HUES48 (cell line): ENCODE measurements around the gene PSMF1.

Experiments
- H3K27ac ChIP-seq: one replicate; pipeline ENCODE4 v1.7.0; 2013; ENCODE audit warnings: low read depth, low read length, inconsistent platforms
- H3K27me3 ChIP-seq: 2 replicates; pipeline ENCODE4 v1.6.1; 2013; ENCODE audit warnings: mild to moderate bottlenecking, low read length; ENCODE audit not compliant: control insufficient read depth, insufficient read depth
- H3K36me3 ChIP-seq: 2 replicates; pipeline ENCODE4 v1.6.1; 2013; ENCODE audit warnings: low read length; ENCODE audit not compliant: control insufficient read depth, insufficient read depth
- H3K4me1 ChIP-seq: 2 replicates; pipeline ENCODE4 v1.6.1; 2013; ENCODE audit warnings: mild to moderate bottlenecking, low read length; ENCODE audit not compliant: control insufficient read depth, insufficient read depth
- H3K4me3 ChIP-seq: 2 replicates; pipeline ENCODE4 v1.5.1; 2013; ENCODE audit warnings: mild to moderate bottlenecking, low read depth, low read length
- H3K9ac ChIP-seq: 2 replicates; pipeline ENCODE4 v1.6.1; 2013; ENCODE audit warnings: mild to moderate bottlenecking, low read depth, low read length, moderate library complexity
- H3K9me3 ChIP-seq: 2 replicates; pipeline ENCODE4 v1.6.1; 2013; ENCODE audit warnings: low read length; ENCODE audit not compliant: control insufficient read depth, insufficient read depth

PSMF1 gene

DNA sequence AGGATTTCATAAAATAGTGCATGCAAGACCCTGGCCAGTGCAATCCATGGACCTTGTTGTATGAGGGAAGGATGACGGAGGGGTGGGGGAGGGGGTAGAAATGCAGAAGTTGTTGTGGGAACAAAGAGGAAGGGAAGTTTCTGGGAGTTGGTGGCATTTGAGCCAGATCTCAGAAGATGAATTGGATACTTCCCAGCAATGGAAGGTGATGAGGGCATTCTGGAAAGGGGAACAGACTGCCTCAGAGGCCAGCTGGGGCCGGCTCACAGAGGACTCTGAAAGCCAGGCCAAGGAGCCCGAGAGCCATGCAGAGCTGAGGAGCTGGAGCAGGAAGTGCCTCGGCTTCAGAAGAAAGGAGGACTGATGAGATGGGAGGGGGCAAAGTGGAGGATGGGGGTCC is 63.7 kb downstream of the PSMF1 start:
- H3K9ac ChIP-seq: no peak overlapping the region
- H3K4me3 ChIP-seq: no peak overlapping the region
- H3K27me3 ChIP-seq: peaks cover 43% of the 10 kb centered on the region
- no peaks in the 10 kb centered on the region for H3K36me3 ChIP-seq
- H3K27ac ChIP-seq: no peak overlapping the region
- H3K9me3 ChIP-seq: no peaks in the 10 kb centered on the region
- H3K4me1 ChIP-seq: peaks cover 15% of the 10 kb centered on the region

DNA sequence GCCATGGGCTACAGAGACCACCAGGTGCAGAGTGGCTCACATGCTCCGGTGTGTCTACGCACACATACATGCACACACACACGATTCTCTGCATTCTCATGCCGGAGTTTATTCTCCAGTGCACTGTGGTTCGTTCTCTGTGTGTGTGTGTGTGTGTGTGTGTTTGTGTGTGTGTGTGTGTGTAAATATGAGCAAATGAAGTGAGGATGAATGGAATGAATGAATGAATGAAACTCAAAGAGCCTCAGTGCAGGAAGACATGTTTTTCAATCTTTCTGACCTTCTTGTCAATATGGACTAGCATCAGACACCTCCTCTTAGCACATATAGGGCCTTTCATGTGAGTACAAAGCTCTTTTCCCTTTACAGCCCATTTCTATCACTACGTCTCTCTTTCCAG is 64.8 kb downstream of the PSMF1 start:
- Histone ChIP-seq H3K27ac (no peak overlapping the region), H3K9ac (no peak overlapping the region), H3K4me1 (peaks cover 24% of the 10 kb centered on the region), H3K4me3 (no peak overlapping the region), H3K36me3 (no peaks in the 10 kb centered on the region), H3K9me3 (no peaks in the 10 kb centered on the region), H3K27me3 (peaks cover 48% of the 10 kb centered on the region)

DNA sequence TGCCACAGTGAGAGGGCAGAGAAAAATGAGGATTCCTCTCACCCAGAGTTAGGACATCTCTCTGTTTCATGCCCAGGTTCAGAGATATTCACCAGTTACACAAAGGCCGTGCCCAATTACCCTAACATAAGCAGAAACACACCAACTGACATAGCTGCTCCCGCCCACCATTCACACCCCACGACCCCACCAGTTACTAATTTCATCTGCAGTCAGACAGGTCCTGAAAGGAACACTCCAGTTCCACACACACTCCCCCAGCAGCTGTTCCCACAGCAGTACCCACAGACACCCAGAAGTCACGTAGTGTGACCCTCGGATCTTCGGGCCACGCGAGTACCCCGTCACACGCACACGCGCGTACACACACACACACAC is 65.8 kb downstream of the PSMF1 start:
- Histone ChIP-seq H3K9me3 (no peaks in the 10 kb centered on the region), H3K9ac (no peak overlapping the region), H3K27ac (no peak overlapping the region), H3K4me3 (peak overlapping the region; percentile 60; the same call in 1 of the 2 replicates), H3K4me1 (peaks cover 24% of the 10 kb centered on the region), H3K27me3 (peaks cover 48% of the 10 kb centered on the region), H3K36me3 (no peaks in the 10 kb centered on the region)

DNA sequence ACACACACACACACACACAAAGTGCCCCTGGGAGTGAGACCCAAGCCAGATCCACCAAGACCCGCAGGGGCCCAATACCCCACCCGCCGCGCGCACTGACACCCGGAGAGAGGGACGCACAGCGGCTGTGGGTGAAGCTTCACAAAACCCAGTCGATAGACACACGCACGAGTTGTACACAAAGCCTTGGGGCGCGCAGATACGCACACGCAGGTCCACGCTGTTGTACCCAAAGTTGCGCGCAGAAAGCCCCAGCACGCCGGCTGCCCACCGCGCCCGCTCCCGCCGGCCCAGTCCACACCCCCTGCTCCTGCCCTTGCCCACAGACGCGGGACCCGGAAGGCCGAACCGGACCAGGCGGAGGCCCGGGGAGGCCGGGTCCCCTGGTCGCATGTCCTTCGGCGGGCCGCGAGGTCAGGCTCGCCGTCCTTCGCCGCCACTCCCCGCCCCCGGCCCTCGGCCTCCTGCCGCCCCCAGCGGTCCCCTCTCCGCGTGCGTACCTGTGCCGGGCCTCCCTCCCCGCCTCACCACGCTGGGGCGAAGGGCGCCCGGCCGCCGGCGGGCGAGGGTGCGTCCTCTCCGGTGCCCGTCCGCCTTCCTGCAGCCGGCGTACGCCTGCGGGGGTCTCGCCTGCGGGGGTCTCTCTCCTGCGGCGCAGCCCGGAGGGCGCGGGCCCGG is 66.4 kb downstream of the PSMF1 start, which contains the start of gene TMEM74B:
TMEM74B (minus strand) TSS at position 344 of the 678 bp plus-strand sequence. CDS start 1,180 bp downstream, outside the sequence.
- H3K4me3 ChIP-seq: peak within 1 kb of the TSS; percentile 60
- H3K9me3 ChIP-seq: no peaks in the 10 kb centered on the region
- H3K27me3 ChIP-seq: peaks cover 48% of the 10 kb centered on the region
- H3K4me1 ChIP-seq: peaks cover 24% of the 10 kb centered on the region
- no peak within 1 kb of the TSS for H3K9ac ChIP-seq
- H3K27ac ChIP-seq: no peak within 1 kb of the TSS
- no peaks in the 10 kb centered on the region for H3K36me3 ChIP-seq

DNA sequence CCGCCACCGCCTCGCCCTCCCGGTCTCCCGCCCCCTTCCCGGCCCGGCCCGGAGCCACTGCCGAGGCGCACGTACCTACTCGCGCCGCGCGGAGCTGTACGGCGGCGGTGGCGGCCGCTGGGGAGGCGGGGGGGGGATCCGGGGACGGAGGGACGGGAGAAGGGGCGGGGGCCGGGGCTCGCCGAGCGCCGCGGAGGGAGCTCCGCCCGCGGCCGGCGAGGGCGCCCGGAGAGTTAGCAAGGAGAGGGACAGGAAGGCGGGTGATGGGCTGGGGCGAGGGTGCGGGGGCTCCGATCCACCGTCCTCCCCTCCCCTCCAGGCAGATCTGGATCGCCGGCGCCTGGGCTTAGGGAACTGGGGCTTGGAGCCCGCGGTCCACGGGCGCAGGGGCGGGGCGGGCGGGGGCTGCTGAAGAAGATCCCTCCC is 66.9 kb downstream of the PSMF1 start:
- H3K9ac ChIP-seq: no peak overlapping the region
- no peaks in the 10 kb centered on the region for H3K36me3 ChIP-seq
- H3K9me3 ChIP-seq: no peaks in the 10 kb centered on the region
- H3K27ac ChIP-seq: no peak overlapping the region
- H3K27me3 ChIP-seq: peaks cover 48% of the 10 kb centered on the region
- peak overlapping the region; percentile 60; the same call in 1 of the 2 replicates for H3K4me3 ChIP-seq
- peaks cover 24% of the 10 kb centered on the region for H3K4me1 ChIP-seq

DNA sequence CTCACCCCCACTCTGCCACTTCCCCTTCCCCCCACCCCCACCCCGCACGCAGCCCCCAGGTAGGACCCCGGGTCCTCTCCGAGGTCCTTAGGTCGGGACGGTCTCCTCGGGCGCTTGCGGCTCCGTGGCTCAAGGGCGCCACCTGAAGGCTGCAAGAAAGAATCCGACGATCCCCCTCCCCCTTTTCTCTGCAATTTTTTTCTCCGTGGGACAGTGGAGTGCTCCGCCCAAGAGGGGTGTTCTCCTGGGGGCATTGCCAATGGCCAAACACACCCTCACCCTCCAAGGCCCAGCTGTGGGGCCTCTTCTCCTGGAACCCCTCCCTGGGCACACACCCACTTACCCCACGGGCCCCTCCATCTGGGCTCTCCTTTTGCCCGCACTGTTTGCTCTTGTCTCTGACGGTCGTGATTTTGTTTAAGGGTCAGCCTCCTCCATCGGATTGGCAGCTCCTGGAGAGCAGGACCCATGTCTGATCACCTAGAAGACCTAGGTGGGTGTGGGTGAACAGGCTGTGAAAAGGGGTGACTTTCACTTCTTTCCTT is 67.5 kb downstream of the PSMF1 start:
- Histone ChIP-seq H3K9me3 (no peaks in the 10 kb centered on the region), H3K36me3 (no peaks in the 10 kb centered on the region), H3K27me3 (peaks cover 48% of the 10 kb centered on the region), H3K4me3 (peak overlapping the region; percentile 60; the same call in 1 of the 2 replicates), H3K4me1 (peaks cover 24% of the 10 kb centered on the region), H3K9ac (no peak overlapping the region), H3K27ac (no peak overlapping the region)

DNA sequence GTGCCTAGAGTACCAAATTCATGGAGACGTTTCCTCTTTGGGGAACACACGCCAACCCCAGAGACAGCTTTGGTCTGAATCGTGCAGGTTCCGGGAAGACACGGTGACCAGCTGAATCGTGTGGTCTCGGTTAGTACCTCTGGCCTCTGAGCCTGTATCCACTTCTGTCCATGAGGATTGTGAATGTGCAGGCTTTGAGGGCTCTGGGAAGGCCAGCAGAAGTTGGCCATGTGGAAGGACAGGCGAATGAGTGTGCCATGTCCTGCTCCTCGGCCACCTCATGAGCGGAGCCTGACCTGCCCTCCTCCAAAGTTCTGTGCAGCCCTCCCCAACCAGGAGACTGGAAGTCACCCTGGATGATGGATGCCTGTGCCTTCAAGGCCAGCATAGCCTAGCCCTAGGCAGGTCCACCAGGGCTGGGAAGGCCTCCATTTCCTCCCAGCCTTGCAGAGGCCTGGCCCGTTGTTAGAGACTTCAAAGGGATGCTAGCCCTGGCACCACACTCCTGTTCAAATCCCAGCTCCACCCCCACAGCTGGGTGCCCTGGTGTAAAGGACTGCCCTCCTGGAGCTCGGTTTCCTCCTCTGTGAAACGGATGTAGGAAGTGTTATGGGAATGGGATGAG is 68.1 kb downstream of the PSMF1 start:
- Histone ChIP-seq H3K27ac (peak overlapping the region; percentile 64), H3K4me3 (no peak overlapping the region), H3K27me3 (peaks cover 48% of the 10 kb centered on the region), H3K4me1 (peaks cover 24% of the 10 kb centered on the region), H3K9ac (no peak overlapping the region), H3K9me3 (no peaks in the 10 kb centered on the region), H3K36me3 (no peaks in the 10 kb centered on the region)

DNA sequence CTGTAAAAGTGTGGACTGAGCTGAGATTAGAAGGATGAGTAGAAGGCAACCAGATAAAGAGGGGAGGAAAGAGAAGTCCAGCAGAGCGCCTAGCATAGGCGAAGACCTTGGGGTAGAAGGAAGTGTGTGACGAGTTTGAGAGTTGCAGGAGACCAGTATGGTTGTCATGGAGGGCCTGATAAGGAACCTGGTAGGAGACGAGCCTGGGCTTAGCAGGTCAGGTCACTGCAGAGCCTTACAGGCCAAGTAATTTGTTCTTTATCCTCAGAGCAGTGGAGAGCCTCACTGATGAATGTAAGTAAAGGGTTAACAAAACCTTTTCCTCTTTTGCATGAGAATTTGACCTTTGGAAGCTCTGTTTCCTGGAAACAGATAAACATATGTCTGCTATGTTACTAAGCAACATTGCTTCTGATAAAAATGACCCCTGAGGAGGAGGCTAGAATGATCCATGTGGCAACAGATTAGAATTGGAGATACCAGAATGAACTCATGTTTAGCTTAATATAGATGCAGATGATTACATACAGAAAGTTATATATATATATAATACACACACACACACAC is 69.3 kb downstream of the PSMF1 start:
- no peaks in the 10 kb centered on the region for H3K36me3 ChIP-seq
- H3K9me3 ChIP-seq: no peaks in the 10 kb centered on the region
- peak overlapping the region; percentile 64 for H3K27ac ChIP-seq
- H3K9ac ChIP-seq: no peak overlapping the region
- H3K4me1 ChIP-seq: peaks cover 21% of the 10 kb centered on the region
- no peak overlapping the region for H3K4me3 ChIP-seq
- peaks cover 42% of the 10 kb centered on the region for H3K27me3 ChIP-seq

DNA sequence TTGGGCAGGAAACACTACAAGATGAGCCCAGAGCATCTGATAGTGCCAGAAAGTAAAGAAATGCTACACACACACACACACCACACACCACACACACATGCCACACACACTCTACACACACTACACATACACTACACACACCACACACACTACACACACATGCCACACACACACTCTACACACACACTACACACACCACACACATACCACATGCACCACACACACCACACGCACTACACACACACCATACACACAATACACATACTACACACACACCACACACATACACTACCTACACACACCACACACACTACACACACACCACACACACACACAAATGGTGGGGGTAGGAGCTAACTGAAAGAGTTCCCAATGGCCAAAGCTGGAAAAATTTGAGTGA is 69.9 kb downstream of the PSMF1 start:
- Histone ChIP-seq H3K4me1 (peaks cover 21% of the 10 kb centered on the region), H3K9me3 (no peaks in the 10 kb centered on the region), H3K4me3 (no peak overlapping the region), H3K27ac (no peak overlapping the region), H3K27me3 (peaks cover 35% of the 10 kb centered on the region), H3K9ac (no peak overlapping the region), H3K36me3 (no peaks in the 10 kb centered on the region)

DNA sequence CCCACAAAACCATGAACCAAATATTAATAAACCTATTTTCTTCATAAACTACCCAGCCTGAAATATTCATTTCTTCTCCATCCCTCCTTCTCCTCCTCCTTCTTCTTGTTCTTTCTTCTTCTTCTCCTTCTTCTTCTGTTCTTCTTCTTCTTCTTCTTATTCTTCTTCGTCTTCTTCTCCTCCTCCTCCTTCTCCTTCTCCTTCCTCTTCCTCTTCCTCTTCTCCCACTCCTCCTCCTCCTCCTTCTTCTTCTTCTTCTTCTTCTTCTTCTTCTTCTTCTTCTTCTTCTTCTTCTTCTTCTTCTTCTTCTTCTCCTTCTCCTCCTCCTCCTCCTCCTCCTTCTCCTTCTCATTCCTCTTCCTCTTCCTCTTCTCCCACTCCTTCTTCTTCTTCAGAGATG is 71.4 kb downstream of the PSMF1 start:
- no peak overlapping the region for H3K9ac ChIP-seq
- no peaks in the 10 kb centered on the region for H3K36me3 ChIP-seq
- H3K4me3 ChIP-seq: no peak overlapping the region
- no peaks in the 10 kb centered on the region for H3K9me3 ChIP-seq
- peaks cover 21% of the 10 kb centered on the region for H3K27me3 ChIP-seq
- H3K27ac ChIP-seq: no peak overlapping the region
- peaks cover 21% of the 10 kb centered on the region for H3K4me1 ChIP-seq

DNA sequence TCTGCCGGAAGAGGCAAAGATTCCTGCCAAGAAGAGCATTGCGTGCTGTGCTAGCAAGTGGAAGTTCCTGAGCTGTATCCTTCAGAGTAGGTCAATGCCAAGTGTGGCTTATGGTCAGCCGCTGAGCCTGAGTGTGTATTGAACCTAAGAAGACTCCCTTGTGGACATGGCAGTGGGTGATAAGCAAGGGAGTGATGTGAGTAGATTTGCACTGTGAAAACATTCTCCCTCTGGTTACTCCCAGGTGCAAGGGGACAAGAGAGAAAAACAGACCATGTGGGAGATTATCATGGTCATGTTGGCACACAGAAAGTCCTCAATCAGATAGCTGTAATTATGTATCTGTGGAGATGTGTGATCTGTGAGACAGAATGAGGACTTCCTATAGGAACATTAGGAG is 72.4 kb downstream of the PSMF1 start:
- peaks cover 17% of the 10 kb centered on the region for H3K27me3 ChIP-seq
- H3K27ac ChIP-seq: no peak overlapping the region
- peaks cover 21% of the 10 kb centered on the region for H3K4me1 ChIP-seq
- no peak overlapping the region for H3K4me3 ChIP-seq
- no peaks in the 10 kb centered on the region for H3K36me3 ChIP-seq
- H3K9ac ChIP-seq: no peak overlapping the region
- H3K9me3 ChIP-seq: no peaks in the 10 kb centered on the region
